ENCODE results near the gene SGSM1.

The SGSM1 gene

GRCh38 chr22:24843048-24843447 lies 37.0 kb downstream of the SGSM1 start:
- no peak overlapping the region for H3K4me3 ChIP-seq (ENCODE audit: low read depth, low read length)
- H3K4me2 ChIP-seq (ENCODE audit: low read length): no peak overlapping the region
- no peak overlapping the region for H3K9ac ChIP-seq
- H3K4me1 ChIP-seq: no peaks in the 10 kb centered on the region
- H3K27me3 ChIP-seq (ENCODE audit: control insufficient read depth, insufficient read depth, low read length): no peaks in the 10 kb centered on the region
- H3K36me3 ChIP-seq (ENCODE audit: control insufficient read depth, insufficient read depth, low read length): no peaks in the 10 kb centered on the region
- H3K27ac ChIP-seq: no peak overlapping the region
- no peaks in the 10 kb centered on the region for H3K9me3 ChIP-seq (ENCODE audit: control insufficient read depth, low read length)
- no peak for TF ChIP-seq CTCF (IDR thresholded peaks at IDR 0.05)
- no peak overlapping the region for H2AFZ ChIP-seq
- H3K79me2 ChIP-seq: no peaks in the 10 kb centered on the region

- no peaks in the 10 kb centered on the region for H3K9me3 ChIP-seq (ENCODE audit: control insufficient read depth, low read length)
- no peak overlapping the region for H3K27ac ChIP-seq
Measured at GRCh38 chr22:24845041-24845898, 39.3 kb downstream of the SGSM1 start.

GRCh38 chr22:24847490-24847889 lies 41.5 kb downstream of the SGSM1 start:
- Histone ChIP-seq H3K36me3 (ENCODE audit: control insufficient read depth, insufficient read depth, low read length) (no peaks in the 10 kb centered on the region), H2AFZ (no peak overlapping the region), H3K27me3 (ENCODE audit: control insufficient read depth, insufficient read depth, low read length) (no peaks in the 10 kb centered on the region), H3K4me1 (no peaks in the 10 kb centered on the region), H3K27ac (no peak overlapping the region), H3K9me3 (ENCODE audit: control insufficient read depth, low read length) (no peaks in the 10 kb centered on the region), H3K4me2 (ENCODE audit: low read length) (no peak overlapping the region), H3K4me3 (ENCODE audit: low read depth, low read length) (no peak overlapping the region), H3K79me2 (no peaks in the 10 kb centered on the region), H3K9ac (no peak overlapping the region)
- no peak for TF ChIP-seq CTCF (IDR thresholded peaks at IDR 0.05)

More at GRCh38 chr22:24845041-24845898, 39.3 kb downstream of the SGSM1 start:
- Histone ChIP-seq H2AFZ (no peak overlapping the region), H3K4me1 (no peaks in the 10 kb centered on the region), H3K36me3 (ENCODE audit: control insufficient read depth, insufficient read depth, low read length) (no peaks in the 10 kb centered on the region), H3K9ac (no peak overlapping the region), H3K4me3 (ENCODE audit: low read depth, low read length) (no peak overlapping the region), H3K4me2 (ENCODE audit: low read length) (no peak overlapping the region), H3K27me3 (ENCODE audit: control insufficient read depth, insufficient read depth, low read length) (no peaks in the 10 kb centered on the region), H3K79me2 (no peaks in the 10 kb centered on the region)
- no peak for TF ChIP-seq CTCF (IDR thresholded peaks at IDR 0.05)

- H2AFZ ChIP-seq: no peak overlapping the region
- H3K9me3 ChIP-seq (ENCODE audit: control insufficient read depth, low read length): no peaks in the 10 kb centered on the region
- H3K27me3 ChIP-seq (ENCODE audit: control insufficient read depth, insufficient read depth, low read length): no peaks in the 10 kb centered on the region
- H3K4me3 ChIP-seq (ENCODE audit: low read depth, low read length): no peak overlapping the region
- no peak overlapping the region for H3K9ac ChIP-seq
- H3K36me3 ChIP-seq (ENCODE audit: control insufficient read depth, insufficient read depth, low read length): no peaks in the 10 kb centered on the region
- no peak overlapping the region for H3K4me2 ChIP-seq (ENCODE audit: low read length)
- no peaks in the 10 kb centered on the region for H3K4me1 ChIP-seq
- H3K79me2 ChIP-seq: no peaks in the 10 kb centered on the region
- TF ChIP-seq CTCF (IDR thresholded peaks at IDR 0.05): no peak
- H3K27ac ChIP-seq: no peak overlapping the region
Measured at GRCh38 chr22:24848559-24849168, 42.7 kb downstream of the SGSM1 start.
